Activated CD4-positive, alpha-beta T cell treated with anti-CD3 and anti-CD28 coated beads, Interleukin-2, Interleukin-6, amounts not matched to agents 100 ng/mL and 50 ng/mL, durations not matched to agents 16 hours and 8 hours (primary cell): ENCODE measurements around the gene ALX4.
A peak's percentile ranks its signal among the peaks of the same experiment; 100 is the strongest.

Experiments used
- DNase-seq: peaks from one replicate; pipeline ENCODE4 v3.0.0-alpha.2; 2020

ALX4 gene

DNA sequence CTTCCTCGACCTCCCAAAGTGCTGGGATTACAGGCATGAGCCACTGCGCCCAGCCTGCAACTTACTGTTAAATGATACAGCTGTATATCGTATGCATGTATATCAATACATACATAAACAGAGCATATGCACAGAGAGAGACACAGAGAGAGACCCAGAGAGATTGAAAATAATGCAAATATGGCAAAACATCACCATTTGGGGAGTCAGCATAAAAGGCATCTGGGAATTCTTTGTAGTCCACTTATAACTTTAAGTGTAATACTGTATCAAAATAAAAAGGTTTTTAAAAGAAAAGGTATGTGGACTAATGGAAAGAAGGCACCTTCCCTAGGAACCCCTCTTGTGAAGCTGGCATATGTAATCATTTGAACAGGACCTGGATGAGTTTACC, 21.8 kb downstream of the ALX4 start:
- DNase-seq: no peak

DNA sequence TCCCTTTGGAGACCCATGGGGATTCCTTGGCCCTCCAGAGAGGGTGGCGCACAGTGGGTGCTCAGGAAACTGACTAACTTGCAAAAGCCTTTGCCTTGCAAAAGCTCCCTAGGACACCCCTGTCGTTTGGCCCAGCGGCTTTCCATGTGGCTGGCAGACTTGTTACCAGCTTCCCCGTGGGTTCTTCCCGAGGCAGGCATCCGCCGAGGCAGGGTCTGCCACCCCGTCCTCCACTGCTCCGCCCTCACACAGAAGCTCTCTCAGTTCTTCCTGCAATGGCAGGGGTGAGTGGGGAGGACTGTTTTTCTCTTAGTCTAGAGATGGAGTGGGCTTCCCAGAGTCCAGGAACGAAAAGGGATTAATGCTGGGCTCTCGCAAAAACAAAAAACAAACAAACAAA, 23.0 kb downstream of the ALX4 start:
- DNase-seq: no peak

DNA sequence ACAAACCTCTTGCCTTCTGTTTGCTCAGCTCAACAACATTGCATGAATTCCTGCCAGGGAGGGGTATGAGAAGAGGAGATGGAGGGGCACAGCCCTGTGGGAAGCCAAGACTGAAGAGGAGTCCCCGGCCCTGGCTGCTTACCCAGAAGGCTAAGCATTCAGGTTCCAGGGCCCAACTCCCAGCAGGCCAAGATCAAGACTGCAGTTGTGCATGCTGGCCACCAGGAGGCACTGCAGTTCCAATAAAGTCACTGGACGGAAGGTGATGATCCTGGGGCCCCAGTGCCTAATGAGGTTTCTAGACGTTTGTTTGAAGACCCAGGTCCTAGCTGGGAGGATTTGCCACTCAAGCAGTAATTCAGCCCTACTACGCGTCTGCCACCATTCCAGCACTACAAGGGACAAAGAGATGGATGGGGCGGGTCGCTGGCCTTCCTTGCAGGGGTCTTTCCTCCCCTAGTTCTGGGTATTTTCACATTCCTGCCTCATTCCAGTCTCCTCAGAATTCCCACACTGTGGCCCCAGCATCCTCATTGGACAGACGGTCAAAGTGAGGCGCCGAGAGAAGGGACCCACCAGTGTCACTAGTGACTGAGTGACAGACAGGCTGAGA, 23.6 kb downstream of the ALX4 start:
- DNase-seq: peak; percentile 78

DNA sequence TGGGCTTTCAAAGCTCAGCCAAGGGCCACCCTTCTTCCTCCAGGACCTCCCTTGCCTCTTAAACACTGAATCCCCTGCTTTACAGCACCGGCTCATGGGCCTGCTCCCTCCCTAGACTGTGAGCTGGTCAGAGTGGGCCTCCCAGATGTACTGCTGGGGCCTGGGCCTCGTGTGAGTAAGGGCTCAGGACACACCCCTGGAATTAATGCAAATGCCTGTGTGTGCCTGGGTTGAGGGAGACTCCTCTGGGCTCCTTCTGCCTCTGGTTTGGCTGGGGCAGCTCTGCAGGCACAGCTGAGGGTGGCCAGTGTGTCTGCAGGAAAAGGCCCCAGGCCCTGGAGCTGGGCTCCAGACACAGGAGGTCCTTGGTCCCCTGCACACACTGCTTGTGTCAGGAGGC, 24.2 kb downstream of the ALX4 start:
- no peak for DNase-seq

DNA sequence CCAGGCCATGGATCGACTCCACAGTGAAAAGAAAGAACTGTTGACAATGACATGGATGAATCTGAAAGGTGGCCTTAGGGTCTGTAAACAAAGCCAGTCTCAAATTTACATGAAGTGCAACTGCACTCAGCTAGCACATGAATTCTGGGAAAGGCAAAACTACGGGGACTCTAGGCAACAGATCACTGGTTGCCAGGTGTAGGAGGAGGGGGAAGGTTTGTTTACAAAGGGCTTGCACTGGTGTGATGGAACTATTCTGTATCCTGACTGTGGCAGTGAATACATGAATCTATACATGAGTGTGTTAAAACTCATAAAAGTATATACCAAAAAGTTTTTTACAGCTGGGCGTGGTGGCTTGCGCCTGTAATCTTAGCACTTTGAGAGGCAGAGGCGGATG, 27.3 kb downstream of the ALX4 start:
- no peak for DNase-seq

DNA sequence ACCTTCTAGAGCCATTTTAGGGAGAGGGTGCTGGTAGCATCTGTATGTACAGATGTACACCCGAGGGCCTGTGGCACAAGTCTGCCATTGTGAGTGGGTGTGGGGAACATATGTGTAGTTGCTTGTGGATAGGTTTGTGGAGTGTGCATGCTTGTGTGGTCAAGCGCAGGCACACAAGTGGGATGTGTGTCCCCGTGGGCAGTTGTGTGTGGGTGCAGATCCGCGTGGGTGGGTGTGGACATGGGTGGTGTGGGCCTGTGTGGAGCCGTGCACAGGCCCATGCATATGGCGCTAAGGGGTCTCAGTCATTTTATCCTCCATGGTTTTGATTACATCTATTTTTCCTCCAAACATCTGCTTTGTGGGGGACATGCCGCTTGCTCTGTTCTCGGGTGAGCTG, 28.8 kb downstream of the ALX4 start:
- DNase-seq: no peak

DNA sequence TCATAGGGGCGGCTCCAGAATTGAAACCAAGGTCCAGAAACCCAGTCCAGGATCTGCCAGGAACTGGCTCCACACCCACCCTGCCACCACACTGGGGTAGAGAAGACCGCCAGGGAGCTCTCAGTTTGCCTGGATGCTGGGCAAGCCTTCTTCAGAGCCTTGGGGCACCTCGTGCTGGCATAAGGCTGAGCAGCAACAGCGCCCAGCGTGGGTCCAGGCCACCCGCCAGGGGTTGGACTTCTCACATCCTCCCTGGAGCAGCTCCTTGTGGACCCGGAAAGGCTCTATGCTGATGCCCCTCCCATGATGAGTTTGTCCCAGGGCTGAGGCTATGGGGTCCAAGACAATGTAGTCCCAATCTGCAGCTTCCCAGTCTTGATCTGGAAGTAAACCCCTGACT, 29.7 kb downstream of the ALX4 start:
- no peak for DNase-seq

DNA sequence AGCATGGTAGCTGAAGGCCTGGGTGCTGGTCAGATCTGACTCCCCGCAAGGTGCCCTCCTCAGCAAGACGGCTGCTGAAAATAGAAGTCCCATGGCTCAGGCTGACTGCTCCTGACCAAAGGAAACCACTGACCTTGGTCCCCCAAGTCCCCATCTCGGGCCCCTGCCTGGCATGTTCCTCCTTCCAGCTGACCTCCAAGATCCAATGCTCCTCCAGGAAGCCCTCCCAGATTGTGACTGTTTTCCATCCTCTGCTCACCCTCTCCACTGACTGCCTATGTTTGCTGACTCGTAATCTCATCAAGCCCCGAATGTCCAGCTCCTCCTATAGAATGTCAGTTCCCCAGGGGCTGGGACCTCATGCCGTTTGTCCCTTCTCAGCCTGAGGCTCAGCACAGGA, 30.5 kb downstream of the ALX4 start:
- no peak for DNase-seq

DNA sequence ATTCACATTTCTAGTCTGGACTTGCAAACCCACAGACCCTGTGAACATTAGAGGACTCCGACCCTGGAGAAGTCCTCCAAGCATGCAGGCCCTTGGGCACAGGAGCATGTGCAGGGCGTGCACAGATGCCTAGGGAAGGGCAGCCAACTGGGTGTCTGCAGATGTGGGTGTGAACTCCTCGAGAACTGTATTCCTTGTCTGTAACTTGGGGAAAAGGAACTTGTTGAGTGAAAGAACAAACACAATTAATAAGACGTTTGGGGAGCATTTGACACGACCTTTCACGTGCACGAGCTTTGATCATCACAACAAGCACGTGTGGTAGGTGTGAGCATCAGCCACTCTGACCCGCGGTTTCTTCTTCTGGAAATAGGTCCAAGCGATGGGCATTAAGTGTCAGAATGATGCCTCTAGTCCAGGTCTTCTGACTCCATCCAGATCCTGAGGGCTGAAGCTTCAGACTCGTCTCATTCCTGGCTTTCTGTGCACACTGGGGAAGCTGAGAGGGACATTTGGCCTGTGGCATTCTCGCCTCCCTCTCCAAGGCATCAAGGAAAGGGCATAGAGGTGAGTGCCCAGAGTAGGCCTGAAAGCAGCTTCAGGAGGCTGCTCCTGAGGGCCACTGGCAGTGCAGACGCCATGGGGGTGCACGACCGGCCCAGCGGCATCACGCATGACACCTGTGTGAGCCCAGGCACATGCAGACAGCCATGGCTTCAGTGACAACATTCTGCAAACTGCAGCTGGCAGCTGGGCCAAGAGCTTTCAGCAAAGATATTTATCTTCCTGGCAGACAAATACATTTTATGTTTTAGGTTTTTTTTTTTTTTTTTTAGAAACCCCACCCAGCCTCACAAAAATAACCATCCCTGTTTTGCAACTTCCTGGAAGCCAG, 32.5 kb downstream of the ALX4 start:
- DNase-seq: no peak

DNA sequence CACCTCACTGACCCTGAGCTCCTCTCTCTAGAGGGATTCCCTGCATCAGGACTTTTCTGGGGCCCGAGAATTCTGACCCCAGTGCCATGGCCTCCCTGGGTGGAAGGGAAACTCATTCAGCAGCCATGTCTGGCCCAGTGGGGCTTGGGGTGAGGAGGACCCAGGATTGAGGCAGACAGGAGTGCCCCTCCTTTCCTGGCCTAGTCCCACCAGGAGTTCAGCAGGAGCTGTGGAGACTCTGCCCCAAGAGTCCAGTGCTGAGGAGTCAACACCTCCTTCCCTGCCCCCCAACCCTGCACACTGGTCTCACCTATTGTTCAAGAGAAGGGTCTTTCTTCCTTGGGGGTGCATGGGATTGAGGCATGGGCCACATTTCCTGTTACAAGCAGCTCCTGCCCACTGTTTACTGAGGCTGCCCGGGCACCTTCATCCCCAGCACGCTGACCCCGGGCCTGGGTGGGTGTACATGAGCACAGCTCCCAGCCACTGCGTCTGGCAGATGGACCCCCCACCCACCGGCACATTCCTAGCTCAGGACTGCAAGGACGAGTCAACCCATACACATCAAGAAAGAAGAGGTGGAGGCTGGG, 33.9 kb downstream of the ALX4 start:
- DNase-seq: no peak

DNA sequence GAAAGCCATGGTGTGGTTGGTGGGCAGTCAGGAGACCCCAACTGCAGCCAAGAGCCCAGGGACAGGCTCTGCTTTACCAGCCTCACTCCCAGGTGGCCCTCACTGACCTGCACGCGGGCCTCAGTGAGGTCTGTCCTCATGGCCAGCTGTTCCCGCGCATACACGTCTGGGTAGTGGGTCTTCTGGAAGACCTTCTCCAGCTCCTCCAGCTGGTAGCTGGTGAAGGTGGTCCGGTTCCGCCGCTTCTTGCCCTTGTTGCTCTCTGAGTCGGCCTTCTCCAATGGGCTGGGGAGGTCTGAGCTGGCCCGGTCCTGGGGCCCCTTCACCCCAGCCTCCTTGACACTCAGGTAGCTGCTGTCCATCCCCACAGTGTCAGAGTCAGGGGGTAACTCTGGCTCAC, 34.7 kb downstream of the ALX4 start:
- DNase-seq: no peak

DNA sequence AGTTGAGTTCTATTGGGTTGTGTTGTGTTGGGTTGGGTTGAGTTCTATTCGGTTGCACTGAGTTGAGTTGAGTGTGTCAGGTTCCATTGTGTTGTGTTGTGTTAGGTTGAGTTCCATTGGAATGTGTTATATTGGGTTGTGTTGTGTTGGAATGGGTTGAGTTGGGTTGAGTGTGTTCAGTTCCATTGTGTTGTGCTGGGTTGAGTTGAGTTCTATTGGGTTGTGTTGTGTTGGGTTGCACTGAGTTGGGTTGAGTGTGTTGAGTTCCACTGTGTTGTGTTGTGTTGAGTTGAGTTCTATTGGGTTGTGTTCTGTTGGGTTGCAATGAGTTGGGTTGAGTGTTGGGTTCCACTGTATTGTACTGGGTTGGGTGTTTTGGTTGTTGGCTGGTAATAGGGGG, 35.5 kb downstream of the ALX4 start:
- DNase-seq: no peak

DNA sequence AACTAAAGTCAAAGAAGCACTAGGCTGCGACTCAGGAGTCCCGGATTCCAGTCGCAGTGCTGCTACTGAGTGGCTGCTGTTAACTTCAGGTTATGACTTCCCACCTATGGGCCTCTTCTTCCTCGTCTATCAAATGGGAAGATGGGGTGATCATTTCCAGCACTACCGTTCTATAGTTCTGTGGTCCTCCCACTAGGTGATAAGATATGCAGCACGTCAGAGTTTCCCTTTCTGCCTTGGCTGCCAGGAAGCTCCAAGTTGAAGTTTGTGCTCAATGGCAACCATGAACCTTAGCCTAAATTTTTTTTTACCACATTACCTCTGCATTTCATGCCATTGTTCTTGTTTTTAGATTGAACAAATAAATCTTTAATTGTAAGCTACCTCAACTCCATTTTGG, 38.7 kb downstream of the ALX4 start:
- DNase-seq: no peak

DNA sequence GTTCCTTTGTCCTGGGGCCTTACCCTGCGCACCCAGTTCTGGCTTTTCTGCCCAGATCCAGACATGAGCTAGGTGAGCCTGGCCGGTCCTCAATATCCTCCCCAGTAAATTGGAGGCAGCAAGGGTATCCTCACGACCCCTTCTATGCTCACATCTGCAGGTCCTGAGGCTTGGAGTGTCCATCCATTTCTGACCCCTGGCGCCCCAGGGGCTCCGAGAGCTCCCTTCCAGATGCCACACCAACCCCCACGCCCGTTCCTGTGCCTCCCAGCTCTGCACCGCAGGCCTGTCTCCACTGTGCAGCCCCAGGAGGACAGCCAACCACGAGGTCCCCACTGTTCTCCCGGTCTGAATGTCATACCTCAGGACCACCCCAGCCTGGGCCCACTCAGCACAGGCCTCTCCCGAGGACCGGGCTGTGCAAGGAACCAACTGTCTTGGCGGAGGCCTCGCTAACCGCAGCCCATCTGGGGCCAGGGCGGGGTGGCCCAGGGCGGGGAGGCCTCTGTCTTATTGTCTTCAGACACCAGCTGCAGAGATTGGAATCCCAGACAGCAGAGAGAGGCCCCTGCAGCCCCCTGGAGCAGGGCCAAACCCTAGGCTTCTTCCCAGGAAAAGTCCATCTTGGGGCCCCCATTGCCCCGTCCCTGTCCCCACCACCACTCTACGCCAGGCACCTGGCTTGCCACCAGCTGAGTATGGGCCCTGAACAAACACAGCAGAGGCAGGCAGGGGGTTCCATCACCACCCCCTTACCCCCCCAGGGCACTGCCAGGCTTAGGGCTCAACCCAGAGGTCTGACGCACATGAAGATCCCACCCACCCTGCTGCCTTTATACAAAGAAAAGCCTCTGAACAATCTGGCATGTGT, 39.3 kb downstream of the ALX4 start:
- no peak for DNase-seq

DNA sequence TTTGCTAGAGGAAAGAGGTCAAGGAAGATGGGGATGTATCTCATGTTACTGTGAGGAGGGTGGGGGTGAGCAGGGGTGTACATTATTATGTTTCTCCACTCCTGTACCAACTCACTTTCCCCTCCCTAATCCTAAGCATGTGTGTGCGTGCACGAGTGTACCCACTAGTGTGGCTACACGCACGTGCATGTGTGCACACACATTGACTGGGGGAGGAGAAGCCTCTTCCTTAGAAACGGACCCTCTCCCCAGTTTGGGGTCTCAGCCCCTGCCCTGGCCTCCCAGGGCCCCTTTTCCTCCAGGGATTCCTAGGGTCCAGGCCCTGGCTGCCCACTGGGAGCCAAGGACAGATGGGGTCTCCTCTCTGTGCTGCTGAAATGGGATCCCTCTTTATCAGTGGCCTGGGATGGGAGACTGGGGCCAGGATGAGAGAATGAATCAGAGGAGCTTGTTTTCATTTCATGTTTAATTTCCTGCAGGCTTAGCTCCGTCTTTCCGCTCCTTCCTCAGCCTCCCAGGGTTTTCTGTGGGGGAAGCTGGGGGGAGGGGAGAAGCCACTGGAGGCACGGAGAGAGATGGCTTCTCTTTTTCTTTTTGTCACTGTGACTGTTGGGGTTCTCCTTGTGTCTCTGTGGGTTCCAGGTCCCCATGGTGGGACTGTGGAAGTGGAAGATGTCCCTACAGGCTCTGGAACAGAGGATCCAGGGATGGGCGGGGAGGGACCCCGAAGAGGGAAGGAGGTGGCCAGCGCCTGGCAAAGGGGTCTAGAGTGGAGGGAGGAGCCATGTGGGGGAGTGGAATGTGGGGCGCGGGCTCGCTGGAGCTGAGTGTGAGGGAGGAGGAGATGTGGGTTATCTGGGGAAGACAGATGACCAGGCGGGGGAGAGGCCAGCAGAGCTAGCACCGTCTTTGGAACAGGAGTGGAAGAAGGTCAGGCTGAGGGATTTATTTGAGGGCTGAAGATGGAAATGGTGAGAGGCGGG, 40.3 kb downstream of the ALX4 start:
- DNase-seq: no peak

DNA sequence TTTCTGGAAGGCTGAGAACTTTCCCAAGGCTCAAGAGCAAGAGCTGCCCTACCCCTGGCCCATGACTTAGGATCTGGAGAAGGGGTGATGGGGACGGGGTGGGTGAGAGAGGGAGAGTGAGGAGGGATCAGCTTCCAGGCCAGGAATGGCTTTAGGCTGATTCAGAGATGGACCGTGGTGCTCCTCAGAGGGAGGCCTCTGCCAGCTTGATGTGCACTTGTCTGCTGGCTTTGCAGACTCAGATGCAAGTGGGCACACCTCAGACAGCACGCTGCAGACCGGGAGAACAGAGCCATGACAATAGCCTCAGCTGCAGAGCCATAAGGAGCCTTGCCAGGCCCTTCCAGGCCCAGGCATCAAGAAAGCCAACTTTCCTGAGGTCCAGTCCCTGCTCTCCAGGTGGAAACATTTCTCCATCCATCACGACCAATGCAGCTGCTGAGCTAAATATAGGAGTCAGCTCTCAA, 41.3 kb downstream of the ALX4 start:
- DNase-seq: no peak

DNA sequence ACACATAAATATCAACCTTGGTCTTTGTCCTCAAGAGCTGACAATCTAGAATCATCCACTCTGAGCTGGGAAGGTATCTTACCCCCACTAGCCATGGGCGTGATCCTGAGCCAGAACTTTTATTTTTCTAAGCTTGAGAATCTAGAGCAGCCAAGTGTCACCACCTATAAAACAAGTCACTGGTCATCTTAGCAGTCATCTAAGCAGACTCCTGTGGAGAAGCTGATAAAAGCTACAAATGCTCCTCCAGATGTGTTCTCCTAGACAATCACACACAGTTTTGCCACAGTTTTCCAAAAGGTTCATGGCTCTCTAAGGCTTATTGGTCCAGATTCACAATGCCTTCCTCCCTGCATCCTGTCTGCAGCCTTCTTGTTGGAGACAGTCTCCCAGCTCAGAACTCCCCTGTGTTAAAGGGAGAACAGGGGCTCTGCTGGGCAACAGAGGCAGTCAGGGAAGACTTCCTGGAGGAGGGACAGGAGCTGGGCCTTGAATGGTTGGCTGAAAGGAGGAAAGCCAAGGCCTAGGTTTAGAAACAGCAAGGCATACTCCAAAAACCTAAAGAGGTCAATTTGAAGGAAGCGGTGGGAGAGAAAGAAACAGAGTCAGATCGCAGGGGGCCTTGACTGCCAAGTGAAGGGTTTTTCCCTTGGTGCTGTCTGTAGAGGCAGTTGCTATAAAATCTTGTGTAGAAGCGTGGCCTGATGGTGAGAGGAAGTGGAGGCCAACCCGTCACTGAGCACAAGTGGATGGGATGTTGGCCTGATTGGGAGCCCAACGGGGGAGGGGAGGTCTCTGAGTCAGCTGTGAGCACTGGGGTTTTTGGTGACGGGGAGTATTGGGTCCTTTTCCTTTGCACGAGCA, 42.0 kb downstream of the ALX4 start:
- DNase-seq: no peak

DNA sequence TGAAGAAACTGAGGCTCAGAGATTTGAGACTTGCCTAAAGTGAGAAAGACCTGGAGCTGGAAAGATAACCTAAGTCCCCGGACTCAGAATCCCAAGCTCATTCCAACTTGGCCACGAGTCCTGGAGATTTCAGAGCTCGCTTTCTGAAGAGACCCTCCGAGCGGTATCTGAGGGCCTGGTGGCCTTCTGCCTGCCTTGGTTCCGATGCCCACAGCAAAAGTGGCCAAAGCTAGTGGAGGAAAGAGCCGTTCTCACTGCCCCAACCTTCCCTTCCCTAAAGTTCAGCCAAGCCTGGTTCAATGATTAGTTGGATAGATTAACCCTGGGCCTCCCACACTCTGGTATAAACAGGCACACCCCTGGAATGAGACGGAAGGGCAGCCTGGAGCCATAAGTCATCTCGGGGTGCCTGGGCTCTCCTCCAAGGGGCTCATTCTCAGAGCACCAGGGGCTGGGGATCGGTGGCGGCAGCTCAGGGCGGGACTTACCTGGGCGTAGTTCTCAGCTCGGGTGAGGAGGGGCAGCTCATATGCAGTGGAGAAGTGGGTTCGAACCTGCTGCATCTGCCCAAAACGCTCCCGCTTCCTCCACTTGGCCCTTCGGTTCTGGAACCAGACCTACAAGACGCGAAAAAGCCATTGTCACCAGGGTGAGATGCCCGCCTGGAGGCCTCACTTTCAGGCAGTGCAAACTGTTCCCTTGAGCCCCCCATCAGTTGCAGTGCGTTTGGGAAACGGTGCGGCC, 42.8 kb downstream of the ALX4 start:
- no peak for DNase-seq

DNA sequence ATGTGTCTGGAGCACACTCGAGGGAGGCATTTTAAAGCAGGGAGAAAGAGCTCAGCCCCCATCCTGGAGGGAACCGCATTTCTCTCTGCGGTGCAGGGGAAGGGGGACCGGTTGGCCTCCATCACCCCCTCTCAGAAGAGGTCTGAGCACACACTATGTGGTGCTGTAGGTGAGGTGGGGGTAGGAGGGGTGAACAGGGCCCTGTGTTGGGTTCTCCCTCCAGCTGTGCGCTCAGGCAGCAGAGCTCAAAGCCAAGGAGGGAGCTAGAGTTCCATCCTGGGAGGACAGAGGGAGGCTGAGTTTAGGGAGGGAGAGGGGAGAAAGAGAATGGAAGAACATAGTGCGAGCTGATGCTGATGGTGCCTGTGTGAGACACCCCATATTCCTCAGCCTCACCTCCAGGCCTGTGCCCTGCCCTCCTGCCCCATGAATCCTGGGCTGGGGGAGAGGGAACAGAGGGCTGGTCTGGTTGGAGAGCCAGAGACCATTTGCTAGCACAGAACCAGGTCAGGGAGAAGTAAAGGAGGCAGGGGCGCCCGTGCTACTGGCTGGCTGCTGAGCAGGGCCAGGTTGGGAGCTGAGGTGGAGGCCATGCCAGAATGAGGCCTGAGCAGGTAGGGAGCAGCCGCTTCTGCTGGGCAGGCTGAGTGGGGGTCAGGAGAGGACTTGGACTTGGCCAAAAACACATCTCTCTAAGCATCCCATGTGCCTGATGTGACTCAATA, 43.7 kb downstream of the ALX4 start:
- no peak for DNase-seq
